VCaP (cell line): ENCODE data around the gene CYB5A.

Source experiments
- H3K27ac ChIP-seq: fragments of 450-650 bp; 2 replicates; pipeline ENCODE4 v1.5.1; 2017
- CTCF ChIP-seq: fragments of 450-650 bp; conservative IDR thresholded peaks from 2 replicates; pipeline ENCODE4 v1.5.1; 2017; ENCODE audit warnings: mild to moderate bottlenecking, moderate library complexity

CYB5A gene

GRCh38 chr18:74203811-74204210 is 88.0 kb downstream of the CYB5A start:
- no peak overlapping the region for H3K27ac ChIP-seq
- TF ChIP-seq CTCF = no peak
